HCEC 1CT (cell line): ENCODE data around the gene NGEF.

Experiments used
- DNase-seq: peaks from one replicate; pipeline ENCODE4 v3.0.0-alpha.2; 2017

Gene NGEF

DNA sequence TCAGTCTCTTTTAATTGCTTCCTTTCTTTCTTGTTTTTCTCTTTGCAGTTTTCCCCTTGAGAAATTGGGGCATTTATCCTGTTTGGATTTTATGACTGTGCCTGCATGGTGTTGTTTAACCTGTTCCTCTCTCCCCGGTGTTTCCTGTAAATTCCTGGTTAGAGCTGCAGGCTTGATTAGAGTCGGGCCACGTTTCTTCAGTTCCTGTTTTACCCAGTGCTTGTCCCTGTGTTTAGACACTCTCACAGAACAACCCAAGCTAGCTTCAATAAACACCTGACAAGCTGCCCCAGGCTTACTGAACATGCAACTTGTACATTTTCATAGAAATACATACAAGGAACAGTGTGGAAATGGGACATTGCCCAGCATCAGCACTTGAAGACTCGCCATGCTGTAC, 53.9 kb downstream of the NGEF start:
- no peak for DNase-seq

DNA sequence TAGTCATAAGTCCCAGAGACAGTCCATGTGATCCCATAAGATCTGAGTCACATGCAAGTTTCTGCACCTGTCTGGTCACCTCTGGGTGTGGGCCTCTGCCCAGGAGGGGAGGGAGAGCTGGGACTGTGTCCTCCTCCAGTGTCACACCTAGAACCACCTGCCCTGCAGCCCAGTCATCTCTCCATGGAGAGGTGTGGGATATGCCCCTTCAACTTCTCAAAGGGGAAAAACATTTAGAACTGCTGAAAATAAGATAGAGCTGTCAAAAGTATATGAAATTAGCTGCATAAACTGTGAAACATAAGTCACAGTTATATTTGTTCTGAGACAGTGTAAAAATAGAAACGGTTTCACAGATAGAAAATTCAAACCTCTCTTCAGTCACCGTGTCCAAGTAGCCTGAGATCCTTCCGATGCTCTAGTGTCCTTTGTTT, 55.4 kb downstream of the NGEF start:
- no peak for DNase-seq

DNA sequence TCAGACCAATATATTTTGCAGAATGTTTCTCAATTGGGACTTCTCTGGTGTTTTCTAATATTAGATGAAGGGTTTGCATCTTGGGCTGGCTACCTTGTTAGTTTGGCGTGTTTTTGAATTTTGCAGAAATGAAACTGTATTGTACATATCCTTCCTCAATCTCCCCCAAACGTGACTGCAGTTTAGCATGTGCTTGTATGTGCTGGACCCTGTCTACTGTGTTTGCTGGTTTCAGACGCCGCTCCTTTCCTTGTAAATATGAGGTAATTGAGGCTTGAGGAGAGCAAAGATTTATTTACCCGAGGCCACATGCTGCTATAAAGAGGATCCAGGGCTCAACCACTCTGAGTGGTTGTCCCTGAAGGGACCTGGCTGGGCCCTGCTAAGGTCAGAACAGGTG, 57.2 kb downstream of the NGEF start:
- DNase-seq, result no peak

DNA sequence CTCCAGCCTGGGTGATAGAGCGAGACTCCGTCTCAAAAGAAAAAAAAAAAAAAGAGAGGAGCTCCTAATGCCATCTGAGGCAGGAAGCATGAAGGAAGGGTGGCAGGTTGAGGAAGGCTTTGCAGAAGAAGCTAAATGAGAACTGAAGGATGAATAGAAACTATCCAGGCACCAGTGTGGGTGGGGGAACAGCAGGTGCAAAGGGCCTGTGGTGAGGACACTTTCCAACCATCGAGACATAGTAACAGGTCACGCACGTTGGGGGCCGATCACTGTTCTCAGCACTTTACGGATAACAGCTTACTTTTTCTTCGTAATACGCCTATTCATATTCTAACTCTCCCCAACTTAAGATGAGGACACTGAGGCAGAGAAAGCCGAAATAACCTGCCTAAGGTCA, 58.4 kb downstream of the NGEF start:
- DNase-seq, result no peak

DNA sequence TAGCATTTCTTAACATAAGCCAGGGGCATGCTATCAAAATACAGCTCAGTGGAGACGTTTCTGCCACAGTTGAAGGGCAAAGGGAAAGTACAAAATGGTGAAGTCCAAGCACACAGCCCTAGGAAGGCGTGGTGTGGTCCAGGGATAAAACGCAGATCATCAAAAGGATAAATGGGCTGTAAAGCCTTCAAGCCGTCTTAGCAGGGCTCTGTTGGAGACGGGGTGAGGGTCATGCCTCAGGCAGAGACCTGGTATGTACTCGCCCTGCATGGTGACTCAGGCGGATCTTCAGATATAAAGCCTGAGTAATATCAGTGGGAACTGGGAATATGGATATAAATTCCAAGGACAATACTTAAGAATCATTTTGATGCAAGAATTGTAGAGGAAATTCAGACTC, 61.2 kb downstream of the NGEF start:
- DNase-seq, result peak; percentile 42

DNA sequence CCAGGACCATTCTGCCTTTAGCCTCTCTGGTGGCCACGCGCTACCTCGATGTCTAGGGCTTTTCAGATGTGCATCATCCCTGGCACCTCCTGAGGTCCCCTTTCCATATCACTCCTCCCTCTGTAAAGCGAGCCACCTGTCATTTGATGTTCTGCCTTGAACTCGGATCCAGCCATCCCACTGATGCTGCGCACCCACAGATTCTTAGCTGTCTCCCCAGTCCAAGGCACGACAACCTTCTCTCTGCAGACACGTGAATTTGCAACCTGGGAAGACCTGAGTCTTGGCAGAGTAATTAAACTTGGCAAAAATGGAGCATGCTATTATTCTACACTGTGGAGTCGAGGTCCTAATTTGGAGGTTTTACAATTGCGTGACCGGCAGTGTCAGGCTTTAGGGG, 61.9 kb downstream of the NGEF start:
- no peak for DNase-seq

DNA sequence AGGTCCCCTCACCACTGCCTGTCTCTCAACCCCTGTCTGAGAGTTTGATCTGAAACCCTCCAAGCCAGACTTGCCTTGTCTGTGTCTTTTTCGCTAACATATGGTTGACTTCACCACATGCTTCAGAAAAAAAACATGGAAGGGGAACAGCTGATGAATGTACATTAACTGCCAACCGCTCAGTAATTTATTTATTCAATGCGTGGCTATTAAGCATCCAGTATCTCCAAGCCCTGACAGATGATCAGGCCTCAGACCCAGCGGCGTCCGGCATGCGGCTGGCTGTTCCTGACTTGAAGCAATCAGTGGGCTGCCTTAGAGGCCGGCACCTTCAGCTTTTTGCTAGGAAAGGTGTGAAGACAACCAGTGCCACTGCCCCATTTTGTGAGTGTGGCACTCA, 62.3 kb downstream of the NGEF start:
- no peak for DNase-seq

DNA sequence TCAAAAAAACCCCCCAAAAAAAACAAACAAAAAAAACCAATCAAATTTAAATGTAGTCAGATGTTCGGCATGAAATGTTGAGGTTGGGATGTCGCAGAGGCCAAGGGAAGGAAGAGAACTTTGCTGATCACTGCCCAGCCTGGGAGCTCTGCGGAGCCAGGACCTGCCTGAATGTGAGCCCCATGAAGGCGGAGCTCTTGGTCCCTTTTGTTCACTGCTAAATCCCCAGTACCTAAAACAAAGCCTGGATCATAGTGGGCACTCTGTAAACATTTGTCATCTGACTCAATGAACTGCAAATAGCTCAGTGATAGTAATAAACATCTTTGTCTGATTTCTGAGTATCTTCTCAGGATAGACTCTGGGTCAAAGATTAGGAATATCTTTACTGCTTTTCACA, 64.0 kb downstream of the NGEF start:
- DNase-seq, result no peak

DNA sequence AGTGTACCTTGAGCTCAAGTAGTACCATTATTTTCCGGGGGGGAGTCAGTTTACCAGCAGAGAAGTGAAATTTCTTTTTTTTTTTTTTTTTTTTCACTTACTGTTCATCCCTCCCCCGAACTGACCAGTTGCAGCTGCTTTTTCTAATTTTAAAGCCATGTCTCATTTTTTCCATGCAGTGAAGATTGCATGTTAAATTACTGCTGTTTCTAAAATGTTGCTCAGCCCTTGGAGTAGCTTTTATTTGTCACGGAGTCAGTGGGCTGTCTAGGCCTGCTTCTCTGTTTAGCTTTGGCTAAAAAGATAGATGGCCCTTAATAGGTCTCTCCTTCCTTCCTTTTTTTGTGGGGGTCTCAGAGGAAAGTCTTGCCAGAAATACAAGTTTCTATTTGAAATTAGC, 70.2 kb downstream of the NGEF start:
- DNase-seq, result no peak

DNA sequence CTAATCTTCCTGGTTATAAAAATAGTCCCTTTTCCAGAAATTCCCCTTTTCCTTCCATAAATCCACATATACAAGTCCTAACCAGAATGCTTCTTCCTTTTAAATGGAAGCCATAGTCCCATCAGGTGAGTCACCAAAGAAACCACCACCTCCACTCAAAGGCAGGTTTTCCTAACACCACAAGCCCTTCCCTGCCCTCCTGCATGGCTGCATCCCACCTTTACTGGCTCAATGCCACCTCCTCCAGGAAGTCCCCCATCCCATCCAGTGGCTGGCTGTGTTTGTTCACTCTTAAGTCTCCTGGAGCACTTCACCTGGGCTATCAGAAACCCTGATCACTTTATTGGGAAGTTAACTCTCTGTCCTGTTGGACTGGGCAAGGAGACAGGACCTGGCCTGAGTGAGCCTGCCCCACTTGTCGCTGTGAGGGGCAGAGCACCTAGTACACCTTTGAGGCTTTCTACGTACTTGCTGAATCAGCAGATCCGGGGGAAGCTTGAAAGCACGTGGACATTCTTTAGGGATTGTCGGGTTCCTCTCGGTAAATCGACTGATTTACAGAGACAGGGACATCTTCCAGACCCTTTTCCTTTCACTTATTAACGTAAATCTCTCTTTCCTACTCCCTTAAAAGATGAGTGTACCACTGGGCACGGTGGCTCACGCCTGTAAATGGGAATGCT, 71.0 kb downstream of the NGEF start:
- no peak for DNase-seq

DNA sequence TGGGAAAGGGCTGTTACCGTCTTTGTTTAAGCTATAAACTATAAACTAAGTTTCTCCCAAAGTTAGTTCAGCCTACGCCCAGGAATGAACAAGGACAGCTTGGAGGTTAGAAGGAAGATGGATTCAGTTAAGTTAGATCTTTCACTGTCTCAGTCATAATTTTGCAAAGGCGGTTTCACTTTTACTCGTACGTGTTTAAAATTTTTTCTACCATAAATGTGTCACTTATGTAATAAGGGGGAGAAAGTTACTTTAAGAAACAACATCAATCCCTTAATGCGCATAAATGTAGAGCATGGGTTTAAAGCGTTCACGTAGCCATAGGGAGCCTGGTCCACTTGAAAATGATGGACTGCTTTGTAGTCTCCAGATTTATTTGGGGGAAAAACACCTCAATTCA, 71.7 kb downstream of the NGEF start:
- no peak for DNase-seq

DNA sequence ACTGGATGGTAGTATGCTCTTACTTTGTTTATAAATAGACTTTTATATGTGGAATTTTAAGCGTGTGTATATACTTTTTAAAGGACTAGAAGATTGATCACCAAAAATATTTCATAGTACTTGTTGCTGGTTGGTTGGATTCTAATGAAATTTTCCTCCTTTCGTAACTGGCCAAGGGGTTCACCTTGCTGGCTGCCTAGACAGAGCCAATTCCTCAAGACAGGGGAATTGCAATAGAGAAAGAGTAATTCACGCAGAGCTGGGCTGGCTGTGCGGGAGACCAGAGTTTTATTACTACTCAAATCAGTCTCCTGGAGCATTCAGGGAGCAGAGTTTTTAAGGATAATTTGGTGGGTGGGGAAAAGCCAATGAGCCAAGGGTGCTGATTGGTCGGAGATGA, 72.3 kb downstream of the NGEF start:
- DNase-seq, result no peak

DNA sequence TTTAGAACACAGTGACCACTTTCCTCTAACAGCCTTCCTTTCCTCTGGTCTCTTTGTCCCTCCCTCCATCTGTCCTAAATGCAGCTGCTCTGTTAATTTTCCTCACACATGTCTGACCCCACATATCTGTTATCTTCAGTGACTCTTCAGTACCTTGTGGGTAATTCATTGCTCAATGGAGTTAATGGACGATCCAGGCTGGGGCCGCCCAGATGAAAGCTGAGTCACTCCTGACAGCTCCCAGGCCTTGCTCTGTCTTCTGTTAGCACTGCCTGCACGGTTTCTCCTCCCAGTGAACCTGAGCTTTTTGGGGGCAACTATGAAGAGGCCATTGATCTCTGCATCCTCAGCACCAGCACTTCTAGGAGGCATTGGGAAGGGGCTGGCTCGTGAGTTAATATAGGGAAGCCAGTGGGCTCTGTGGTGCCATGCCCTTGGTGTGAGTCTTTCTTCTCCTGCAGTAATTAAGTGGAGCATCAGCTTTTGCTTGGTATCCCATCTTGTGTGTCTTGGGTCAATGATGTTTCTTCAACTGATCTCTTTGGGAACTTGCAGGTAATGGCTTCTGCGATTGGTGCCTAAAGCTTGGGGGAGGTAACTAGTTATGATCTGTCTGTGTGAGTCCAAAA, 75.7 kb downstream of the NGEF start:
- DNase-seq, result peak; percentile 58

DNA sequence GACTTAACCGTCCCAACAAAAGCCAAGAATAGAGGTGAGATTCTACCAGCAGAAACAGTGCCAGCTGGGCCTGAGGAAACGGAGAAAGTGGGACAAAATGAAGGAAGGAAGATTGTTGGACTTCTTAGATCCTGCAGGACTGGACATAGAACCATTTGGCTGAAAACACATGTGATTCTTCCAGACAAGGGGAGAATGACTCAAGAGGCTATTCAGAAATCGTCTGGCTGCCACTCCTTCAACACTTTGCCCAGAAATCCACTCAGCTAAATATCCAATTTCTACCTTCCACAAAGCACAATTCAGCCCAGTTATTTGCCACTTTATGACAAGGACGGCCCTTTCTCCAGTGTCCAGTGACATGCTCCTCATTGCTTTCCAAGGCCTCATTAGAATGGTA, 81.4 kb downstream of the NGEF start:
- DNase-seq, result no peak

DNA sequence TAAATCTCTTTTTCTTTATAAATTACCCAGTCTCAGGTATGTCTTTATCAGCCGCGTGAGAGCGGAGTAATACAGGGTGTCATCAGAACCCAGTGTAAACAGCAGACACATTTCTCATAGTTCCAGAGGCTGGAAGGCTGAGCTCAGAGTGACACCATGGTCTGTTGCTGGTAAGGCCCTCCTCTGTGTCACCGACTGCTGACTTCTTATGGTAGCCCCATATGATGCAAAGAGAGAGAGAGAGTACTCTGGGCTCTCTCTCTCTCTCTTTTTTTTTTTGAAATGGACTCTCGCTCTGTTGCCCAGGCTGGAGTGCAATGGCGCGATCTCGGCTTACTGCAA, 83.0 kb downstream of the NGEF start:
- DNase-seq, result no peak

DNA sequence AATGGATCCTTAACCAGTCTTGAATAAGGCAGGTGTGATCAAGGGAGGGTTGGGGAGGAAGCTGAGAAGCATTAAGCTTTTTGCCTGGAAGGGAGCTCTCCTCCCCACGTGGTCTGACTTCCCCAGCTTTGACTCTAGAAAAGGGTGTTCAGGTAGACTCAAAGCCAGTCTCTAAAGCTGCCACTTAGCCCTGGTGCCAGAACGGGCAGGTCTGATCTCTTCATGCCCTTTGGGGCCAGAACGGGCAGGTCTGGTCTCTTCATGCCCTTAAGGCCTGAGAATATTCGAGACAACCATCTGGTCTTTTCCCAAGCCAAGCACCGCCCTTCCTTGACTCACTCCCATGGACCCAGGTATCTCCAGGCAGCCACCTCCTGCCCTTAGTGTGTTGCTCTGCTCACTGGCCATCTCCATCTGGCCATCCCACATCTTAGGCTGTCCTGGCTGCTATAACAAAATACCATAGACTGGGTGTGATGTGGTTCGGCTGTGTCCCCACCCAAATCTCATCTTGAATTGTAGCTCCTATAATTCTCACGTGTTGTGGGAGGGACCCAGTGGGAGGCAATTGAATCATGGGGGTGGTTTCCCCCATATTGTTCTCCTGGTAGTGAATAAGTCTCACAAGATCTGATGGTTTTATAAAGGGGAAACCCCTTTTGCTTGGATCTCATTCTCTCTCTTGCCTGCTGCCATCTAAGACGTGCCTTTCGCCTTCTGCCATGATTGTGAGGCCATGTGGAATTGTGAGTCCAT, 83.6 kb downstream of the NGEF start:
- DNase-seq, result no peak

DNA sequence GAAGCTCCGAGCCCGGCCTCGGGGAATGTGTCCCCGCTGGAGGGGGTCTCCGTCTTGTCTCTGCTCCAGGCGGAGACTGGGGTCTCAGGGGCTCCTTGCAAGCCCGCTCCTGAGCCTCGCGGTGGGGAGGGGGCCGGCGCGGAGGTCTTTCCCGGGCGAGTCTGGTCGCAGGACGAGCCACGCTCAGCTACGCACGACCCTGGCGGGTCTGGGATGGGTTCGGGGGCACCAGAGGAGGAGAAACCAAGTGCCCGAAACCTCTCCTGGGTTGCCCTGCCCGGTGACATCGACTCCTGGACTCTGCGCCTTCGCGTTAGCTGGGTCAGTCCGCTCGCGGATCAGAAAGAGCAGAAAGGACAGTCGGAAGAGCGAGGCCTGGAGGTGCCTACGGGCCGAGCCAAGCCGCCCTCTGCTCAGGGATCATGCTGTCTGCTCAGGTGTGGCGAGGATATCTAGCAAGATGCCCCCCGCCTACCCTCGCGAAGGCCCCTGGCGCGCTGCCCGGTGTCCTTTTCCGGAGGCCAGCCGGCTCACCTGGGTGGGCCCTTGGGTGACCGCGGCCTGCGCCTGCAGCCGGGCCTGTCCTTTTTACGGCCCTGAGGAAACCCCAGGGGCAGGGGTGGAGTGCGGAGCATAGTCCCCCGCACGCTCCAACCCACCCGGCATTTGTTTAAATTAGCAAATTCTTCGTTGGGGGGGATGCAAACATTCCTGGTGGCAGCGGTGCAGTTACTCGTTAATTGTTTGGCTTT, 84.3 kb downstream of the NGEF start:
- DNase-seq, result no peak

DNA sequence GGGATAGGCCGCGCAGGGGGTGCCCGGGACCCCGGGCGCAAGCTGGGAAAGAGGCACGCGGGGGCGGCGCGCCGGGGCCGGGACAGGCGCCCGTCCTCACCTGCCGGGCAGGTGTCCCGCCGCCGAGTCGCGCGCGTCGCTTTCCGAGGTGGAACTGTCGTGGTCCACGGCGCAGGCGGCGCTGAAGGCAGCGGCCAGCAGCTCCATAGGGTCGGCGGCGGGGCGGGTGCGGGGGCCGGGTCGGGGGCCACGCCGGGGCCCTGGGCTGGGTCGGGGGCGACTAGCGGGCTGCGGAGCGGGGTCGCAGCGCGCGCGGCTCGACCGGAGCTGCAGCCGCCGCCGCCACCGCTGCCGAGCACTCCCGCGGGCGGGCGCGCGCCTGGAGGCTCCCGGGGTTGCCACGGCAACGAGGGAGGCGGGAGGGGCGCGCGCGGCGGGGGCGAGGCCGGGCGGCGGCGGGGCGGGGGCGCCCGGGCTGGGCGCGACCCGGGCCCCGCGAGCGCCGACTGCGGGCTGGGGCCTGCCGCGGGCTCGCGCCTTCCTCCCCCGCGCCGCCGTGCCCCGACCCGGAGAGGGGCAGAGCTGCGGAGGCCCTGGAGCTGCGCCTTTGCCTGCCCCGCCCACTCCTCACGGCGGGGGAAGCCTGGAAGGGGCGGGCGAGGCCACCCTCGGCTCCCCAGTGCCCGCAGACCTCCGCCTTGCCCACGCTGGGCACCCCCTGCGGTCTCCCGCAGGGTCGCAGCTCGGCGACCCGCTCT, 85.1 kb downstream of the NGEF start:
- DNase-seq, result no peak

DNA sequence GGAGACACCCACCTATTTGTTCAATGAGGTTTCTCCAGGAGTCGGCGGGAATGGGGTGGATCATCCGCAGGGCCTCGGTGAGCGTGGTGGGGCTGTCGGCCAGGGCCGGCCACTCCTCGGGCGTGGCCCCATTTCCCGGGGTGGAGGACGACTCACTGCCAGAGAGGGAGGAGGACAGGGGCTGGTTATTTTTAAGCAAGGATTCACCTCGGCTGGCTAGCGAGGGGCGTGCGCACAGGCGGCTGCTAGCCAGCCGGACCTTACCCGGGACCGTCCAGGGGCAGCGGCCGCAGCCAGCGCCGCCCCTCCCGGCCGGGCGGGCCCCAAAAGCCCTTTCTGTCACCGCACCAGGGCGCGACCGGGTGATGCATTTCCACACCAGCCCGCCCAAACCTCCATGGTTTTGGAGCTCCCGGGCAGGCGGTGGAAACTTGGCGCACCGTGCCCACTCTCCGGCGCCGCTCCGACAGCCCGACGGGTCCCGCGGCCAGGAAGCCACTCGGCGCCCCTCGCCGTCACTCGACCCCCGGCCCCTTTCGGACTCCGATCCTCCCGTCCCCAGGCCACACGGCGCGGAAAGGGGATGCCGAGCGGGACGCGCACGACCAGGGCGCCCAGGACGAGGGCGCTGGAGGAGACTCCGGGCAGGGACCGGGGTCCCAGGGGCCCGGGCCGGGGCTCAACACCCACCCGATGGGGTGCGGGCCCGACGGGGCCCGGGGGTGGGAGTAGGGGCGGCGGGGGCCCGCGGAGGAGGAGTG, 85.8 kb downstream of the NGEF start:
- DNase-seq, result no peak

DNA sequence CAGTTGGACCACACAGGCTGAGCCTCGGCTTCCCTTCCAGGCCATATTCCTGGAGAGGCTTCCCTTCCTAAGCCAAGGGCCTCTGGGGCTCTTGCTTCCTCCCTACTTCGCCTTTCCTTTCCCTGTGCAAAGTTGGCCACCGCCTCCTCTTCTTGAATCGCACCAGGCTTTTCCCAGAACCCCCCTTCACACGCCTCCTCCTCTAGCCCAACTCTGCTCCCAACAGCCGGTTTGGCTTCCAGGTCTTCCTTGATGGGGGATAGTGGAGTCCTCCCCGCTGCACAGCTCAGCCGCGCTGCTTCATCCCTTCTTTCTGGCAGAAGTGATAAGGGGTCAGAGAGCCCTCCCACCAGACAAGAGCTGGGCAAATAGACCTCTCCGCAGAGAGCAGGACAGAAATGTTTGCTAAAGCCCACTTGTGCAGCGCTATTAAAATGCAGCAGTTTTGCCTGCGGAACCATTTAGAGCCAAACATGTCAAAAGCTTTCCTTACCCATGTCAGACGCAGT, 86.6 kb downstream of the NGEF start:
- DNase-seq, result no peak

DNA sequence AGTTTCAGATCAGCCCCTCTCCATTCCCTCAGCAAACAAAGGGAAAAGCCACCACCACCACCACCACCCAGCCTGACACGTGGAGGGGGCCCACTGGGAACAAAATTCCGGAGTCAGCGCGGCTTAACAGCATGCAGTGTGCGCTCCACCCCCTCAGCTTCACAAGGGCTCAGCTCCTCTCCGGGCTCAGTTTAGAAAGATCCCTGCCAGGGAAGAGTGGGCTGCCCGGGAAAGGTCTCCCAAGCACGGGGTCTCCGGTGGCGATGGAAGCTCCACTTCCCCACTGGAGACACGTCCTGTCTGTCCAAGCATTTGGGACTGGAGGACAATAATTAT, 87.3 kb downstream of the NGEF start:
- no peak for DNase-seq

DNA sequence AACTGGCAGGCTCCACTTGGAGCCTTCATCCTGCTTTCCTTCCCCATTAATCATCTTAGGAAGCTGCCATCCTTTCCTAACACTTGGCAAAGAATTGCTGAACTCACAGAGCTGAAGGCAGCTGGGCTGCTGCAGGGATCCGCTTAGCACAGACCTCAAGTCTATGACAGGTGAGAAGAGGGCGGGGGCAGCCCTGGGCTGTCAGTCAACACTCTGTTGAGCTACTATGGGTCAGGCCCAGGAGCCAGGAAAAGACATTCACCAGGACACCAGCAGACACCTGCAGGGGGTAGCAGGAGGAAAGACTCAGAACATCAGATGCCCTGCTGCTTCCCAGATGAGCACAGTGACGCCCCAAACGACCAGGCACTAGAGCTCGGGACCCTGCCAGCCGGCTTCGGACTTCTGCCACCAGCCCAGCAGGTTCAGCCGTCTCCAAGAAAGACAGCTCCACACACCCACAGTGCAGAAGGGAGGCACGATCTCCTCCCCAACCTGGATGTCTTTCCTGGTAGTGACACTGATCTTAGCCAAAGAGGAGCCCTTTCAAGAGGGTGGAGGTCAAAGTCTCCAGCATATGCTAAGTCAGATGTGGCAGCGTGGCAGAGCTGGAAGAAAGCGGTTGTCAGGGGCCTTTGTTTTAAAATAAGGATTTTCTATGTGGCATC, 87.8 kb downstream of the NGEF start:
- no peak for DNase-seq
